GM21447 (cell line): Measurements from ENCODE around the gene TMOD2.
A peak's percentile ranks its signal among the peaks of the same experiment; 100 is the strongest.
"Not testable (repeated sequence)": the region's sequence is repeated elsewhere in the genome, so short reads cannot be mapped to it uniquely, and the experiment has no call there.

Experiments used
- ATAC-seq: cut with Tn5 transposase; IDR thresholded peaks from one replicate; pipeline ENCODE4 v1.9.1; 2021; ENCODE audit not compliant: unreplicated experiment

Gene TMOD2

DNA sequence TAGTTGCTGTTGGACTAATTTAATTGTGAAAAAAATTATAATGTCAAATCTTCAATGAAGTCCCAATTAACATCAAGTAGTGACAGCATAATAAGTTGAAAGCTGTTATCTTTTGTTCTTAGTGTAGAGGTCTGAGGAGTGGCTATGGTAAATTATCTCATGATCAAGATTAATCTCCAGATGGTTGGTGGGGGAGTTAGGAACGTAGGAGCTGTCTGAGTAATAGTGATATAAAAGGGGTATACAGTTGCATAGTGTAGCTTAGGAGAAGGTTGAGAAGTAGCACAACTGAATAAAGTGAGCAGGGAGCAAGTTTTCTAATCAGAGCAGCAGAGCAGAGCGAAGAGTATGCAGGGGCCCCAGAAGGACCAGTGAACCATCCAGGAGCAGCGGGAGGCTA is 19.5 kb downstream of the TMOD2 start:
- ATAC-seq, result no peak

DNA sequence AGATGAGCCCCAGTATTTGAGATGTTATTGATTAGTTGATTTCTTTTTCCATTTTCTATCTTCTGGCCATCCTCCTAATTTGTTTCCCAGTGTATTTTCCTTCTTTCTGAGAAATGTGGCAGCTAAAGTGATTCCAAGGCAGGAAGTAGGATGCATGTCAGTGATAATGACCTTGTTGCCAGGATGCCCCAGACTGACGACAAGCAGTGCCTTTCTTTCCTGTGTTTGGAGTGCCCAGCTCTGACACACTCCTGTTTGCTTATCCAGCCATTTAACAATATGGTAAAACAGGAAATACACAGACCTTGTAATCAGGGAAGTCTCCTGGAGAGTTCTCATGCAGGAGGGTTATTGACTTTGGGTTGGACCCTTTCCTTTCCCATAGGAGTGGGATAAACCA is 20.4 kb downstream of the TMOD2 start:
- ATAC-seq, result no peak

DNA sequence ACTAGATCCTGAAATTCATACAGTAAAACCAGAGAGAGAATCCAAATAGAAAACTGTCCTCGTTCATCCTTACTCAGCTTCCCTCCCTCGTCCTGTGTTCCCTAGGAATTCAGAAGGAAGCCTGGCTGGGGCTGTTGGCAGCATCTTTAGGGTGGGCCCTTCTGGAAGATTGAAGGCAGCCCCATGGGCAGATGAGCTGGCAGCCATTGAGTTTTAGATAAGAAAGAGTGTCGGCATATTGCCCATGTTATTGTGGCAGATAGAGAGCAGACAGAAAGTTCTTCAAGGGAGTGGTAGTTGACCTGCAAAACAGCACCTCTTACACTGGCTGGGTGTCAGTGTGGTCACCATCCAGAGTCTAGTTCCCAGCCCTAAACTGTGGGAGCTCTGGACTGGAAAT is 23.5 kb downstream of the TMOD2 start:
- no peak for ATAC-seq

DNA sequence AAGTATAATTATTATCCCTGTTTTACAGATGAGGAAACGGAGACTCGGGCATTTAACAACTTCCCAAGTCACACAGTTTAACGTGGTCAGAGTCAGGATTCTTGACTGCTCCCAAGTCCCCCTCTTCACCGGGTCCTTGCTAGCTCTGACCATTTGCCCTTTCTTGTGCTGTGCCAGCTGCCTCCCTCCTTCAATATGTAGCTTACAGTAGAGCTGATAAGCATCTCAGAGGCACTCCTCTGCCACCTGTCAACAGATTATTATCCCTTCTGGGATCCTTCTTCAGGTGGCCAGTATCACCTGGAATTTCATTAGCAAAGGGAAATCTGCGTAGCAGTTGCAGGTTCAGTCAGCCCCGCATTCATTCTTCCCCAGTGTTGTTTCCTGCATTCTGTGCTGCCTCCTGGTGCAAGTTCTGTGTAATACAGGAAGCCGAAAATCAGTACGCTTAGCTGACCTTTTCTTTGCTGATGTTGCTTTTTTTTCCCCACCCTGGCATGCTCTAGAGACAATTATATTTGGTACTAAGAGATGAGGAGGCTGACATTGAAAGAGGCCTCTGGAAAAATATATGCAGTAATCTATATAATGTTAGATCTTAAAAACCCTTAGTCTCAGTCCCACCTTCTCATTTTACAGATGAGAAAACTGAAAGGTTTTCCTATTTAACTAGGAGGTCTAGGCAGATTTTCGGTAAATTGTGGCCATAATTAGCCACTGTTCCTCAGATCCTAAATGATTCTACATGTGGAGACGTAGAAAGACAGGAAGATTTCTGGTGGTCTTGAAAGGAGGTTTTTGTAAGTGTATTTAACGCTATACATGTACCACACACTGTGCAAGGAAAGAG is 24.8 kb downstream of the TMOD2 start:
- ATAC-seq, result peak; percentile 75

DNA sequence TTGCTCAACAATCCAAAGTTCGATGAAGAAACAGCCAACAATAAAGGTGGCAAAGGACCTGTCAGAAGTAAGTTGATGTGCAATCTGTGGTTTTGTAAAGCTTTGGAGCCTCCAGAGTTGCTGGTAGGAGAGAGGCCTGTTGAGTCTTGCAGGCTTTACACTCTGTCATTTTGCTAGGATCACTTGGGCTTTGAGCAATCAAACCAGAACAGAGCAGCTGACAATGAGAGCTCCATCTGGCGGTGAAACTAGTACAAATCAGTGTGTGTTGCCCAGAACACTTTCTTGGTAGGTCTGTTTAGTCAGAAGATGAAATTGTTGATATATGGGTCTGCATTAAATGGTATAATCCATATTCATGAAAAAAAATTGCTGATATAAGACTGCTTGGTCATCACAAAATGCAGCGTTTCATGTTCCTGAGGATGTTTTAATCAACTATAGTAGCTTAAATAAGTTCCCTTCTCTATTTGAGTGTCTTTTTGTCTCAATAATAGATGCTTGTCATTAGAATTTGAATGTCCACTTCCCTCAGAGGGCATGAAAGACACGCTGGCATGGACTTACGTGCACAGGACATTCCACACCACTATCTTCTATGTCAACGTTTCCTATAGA is 25.7 kb downstream of the TMOD2 start:
- no peak for ATAC-seq

DNA sequence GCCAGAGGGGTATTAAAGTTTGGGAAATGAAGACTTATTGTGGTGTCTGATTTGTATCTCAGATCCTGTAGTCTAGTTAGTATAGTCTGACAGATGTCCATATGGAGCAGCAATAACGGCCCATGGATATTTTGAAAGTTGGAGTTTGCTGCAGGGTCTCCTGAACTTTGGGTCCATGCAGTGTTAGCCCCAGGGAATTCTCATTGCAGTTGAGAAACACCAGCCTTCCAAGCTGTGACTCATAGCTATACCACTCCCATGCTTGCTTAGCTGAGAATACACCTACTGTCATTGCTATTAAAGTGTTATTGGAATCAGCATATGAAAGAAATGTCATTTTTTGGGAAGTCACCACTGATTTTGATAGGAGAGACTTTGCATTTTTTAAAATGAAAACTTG is 29.2 kb downstream of the TMOD2 start:
- ATAC-seq, result no peak

DNA sequence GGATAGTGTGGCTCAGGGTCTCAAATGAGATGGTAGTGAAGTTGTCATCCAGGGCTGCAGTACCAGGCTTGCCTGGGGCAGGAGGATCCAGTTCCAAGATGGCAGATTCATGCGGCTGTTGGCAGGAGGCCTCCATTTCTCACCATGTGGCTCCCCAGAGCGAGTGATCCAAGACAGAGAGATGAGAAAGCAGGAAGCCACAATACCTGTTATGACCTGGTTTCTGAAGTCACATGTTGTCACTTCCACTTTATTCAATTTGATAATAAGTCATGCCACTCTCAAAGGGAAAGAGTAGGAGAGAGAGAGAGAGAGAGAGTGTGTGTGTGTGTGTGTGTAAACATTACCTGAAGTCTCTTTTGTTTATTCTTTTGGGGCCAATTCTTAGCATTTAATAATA is 30.1 kb downstream of the TMOD2 start:
- no peak for ATAC-seq

DNA sequence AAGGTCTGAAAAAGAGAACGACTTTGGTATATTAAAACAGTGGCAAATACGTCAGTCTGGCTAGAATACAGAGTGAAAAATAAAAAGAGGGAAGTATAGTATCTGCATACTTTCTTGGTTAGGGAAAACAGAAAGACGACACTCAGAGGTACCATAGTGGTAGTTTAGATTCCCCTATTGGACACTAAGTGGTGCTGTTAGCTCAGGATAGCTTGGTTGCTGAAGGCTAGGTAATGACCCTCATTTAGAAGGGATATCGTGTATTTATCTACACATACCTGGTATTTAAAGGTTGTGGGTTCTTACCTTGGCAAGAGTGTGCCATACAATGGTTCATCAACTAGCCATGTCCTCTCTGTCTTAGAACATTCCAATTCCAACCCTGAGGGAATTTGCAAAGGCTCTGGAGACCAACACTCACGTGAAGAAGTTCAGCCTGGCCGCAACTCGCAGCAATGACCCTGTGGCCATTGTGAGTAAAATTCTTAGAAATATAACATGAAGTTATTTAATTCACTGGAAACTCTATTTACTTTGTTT is 31.0 kb downstream of the TMOD2 start:
- no peak for ATAC-seq

DNA sequence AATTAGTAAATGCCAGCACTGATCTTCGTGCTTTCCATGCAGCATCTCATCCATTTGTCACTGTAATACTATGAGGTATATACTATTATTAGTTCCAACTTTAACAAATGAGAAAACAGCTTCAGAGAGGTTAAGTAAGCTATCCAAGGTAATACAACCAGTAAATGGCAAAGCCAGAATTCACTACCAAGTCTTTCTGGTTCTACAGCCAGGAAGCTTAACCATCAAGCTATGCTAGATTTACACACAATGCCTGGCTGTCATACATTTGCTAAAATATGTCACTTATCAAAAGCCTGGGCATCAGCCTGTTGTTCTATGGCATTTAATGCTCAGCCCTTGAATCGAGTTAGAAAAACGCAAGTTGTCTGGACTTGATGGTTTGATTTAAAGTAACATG is 32.6 kb downstream of the TMOD2 start:
- no peak for ATAC-seq

DNA sequence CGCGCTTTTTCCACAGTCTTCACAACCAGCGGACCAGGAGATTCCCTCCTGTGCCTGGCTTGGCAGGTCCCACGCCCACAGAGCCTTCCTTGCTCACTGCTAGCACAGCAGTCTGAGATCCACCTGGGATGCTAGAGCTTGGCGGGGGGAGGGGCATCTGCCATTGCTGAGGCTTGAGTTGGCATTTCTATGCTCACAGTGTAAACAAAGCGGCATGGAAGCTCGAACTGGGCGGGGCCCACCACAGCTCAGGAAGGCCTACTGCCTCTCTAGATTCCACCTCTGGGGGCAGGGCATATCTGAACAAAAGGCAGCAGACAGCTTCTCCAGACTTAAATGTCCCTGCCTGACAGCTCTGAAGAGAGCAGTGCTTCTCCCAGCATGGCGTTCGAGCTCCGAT is 35.7 kb downstream of the TMOD2 start:
- not testable (repeated sequence) for ATAC-seq

DNA sequence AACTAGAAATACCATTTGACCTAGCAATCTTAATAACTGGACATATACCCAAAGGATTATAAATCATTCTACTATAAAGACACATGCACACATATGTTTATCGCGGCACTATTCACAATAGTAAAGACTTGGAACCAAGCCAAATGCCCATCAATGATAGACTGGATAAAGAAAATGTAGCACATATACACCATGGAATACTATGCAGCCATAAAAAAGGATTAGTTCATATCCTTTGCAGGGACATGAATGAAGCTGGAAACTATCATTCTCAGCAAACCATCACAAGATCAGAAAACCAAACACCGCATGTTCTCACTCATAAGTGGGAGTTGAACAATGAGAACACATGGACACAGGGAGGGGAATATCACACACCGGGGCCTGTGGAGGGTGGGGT is 41.1 kb downstream of the TMOD2 start:
- not testable (repeated sequence) for ATAC-seq

DNA sequence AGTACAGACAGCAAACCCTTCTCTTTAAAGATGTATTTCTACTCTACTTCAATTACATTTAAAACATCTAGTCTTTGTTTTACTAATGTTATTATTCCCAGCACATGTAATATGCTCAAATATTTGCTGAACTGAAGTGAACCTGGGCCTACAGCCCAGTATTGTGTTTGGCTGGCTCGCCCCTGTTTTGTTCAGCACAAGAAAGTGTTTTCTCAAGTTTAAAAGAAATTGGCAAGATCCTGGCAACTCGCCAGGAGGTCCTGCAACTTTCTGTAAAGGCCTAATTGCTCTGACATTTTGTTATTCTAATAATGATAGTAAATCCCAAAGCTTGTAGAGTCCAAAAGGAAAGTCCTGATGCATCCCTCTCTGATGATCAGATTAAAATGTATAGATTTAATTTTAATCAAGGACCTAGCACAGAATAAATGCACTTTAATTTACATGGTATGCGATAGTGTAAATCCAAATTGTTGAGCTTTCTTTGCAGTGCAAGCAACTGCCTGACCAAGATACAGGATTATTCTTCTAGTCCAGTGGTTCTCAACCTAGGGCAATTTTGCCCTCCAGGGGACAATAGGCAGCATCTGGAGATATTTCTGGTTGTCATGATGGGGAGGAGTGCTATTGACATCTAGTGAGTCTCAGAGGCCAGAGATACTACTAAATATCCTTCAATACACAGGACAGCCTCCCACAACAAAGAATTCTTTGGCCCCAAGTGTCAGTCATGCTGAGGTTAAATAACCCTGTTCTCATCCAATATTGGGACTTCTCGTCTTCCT is 42.3 kb downstream of the TMOD2 start:
- no peak for ATAC-seq

DNA sequence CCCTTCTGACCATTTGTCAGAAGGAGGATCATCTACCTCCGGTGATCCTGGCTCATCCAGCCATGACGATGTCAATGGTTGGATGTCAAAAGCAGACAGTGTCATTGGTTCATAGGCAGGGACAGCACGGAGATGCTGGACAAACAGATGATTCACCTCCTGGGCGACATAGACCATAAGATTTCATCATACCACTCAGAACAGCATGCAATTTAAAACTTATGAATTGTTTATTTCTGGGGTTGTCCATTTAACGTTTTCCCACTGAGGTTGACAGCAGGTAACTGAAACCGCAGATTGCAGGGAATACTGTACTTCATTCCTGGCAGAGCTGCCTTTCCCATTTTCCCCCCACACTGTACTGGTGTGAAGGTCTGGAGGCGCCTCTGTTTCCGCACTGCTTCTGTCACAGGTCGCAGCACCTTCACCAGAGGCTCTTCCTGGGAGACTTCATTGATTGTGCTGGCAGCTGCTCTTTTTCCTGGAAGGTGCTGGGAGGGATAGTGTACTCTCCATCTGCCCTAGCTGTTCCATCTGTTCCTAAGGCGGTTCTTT is 45.5 kb downstream of the TMOD2 start:
- ATAC-seq, result no peak

DNA sequence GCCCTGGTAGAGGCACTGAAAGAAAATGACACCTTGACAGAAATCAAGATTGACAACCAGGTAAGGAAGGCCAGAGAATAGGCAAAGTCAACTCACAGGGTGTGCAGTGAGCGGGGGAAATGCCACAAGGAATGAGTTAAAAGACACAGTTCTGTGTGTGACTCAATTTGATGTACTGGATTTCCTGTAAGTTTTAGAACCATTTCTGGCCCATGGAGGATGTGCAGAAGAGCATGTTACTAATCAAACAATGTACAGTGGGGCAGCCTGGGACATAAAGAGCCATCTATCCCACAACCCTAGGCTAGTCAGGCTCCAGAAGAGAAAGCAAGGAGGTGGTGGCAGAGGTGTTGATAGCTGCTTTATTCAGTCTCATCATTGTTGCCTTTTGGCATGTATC is 46.9 kb downstream of the TMOD2 start:
- no peak for ATAC-seq

DNA sequence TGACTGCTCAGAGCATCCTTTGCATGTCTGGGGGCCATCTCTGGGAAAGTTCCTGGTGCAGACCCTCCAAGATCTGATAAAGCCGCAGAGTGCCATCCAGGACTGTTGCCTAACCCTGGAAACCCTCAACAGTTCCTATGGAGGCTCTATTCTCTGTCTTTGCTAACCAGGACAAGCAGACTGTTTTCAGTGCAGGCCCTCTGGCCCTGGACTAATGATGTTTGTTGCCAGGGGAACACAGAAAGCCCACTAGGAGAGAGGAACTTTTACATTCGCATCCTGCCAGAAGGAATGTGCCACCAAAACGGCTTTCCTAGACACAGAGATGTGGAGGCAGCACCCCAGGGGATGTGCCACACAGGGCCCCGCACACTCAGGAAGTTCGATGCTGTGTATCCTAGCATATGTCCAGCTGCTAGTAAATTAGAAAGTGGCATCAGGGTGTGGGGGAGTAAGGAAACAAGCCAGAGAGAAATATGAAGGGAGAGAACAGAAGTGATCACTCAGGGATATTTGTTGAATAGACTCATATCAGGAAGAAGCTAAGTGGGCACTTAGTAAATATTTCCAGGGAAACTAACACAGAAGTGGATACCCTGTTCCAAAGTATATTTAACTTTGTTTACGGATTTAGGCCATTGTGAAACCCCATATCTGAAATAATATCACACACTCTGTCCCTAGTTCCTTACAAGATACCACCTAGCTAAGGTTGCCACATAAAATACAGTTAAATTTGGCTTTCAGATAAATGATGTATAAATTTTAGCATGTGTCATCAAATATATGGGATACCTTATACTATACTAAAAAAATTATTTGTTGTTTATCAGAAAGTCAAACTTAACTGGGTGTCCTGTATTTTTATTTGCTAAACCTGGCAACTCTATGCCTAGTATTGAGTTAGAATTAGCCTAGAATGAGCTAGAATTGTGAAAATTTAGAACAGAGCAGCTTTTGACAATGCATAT is 48.2 kb downstream of the TMOD2 start:
- no peak for ATAC-seq

DNA sequence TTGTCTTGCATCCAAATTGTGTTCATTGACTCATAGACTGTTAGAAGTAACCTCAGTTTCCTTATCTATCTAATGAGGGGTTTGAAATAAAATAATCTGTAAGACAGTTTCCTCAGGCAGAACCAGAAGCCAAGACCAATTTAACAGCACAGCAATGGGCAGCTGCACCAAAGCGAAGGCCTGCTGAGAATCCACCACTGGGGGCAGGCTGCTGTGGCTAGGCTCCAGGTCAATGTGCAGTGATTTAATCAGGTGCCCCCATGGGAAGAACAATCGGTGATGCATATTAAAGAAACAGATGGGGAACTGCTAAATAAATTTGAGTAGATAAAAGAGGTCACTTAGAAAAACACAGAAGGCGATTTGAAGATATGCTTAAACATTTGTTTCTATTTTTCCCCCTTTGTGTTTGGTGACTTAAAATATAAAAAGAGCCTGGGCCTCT is 50.0 kb downstream of the TMOD2 start:
- no peak for ATAC-seq

DNA sequence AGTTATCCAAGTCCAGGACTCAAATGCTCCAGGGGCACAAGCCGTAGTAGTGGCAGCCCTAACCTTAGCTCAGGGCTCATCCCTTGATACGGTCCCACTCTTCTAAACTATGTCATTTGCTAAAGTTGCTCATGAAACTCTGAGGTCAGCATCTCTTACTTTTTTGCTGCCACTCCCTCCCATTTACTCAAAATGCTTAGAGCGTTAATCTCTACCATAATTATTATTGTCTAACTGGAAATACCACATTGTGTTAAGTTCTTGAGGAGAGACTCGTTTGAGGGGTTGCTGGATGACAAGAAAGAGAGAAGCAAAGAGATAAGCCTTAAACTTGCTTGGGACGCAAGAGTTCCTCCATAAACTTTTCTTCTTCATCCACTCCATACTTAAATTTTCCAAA is 51.2 kb downstream of the TMOD2 start:
- ATAC-seq, result no peak

DNA sequence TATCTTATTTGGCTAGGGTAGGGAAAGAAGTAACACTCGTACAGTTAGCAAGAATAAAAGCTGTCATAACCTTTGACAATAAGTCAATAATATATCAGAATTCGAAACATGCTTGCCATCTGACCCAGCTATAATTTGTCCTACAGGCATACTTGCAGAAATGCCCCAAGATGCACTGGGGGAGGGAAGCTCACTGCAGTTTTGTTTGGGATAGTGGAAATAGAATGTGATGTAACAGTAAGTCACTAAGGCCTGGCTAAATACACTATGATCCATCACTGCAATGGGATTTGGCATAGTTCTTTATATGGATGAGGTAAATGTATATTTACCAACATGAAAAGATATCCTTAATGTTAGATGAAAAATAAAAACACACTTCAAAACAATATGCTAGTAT is 52.6 kb downstream of the TMOD2 start:
- no peak for ATAC-seq

DNA sequence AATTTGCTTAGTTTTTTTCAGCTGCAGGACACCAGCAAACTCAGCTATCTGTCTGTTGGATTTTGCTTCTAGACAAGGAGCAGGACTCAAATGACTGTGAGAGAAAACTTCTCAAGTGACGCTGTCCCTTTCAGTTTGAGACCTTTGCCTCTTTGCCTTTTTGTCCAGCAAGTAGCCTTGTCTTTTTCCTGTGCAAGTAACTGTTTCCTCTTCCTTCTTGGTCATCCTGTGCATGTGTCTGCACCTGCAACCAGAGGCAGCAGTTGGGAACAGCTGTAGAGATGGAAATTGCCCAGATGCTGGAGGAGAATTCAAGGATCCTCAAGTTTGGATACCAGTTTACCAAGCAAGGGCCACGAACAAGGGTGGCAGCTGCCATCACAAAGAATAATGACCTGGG is 54.7 kb downstream of the TMOD2 start:
- no peak for ATAC-seq

DNA sequence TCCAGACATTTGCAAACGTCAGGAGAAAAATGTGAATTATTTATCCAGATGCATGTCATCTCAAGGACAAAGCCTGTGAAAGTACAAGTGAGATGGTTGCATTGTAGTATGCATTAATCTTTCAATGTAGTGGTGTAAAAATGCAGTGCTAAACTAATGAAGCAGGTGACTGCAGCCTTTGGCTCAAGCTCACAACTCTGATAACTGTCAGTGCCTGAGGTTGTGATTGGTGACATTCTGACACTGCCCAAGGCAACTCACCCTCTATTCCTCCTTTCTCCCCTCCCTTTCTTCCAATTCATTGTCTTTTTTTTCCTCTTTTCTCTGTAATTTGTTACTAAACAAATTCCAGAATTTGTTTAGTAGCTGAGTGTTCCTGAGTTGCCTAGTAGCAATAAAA is 58.1 kb downstream of the TMOD2 start:
- no peak for ATAC-seq
